Coronary artery (tissue), 2 donors: ENCODE measurements around the gene YAE1.

Source experiments
- DNase-seq: peaks from one replicate; pipeline ENCODE4 v3.0.0-alpha.2; 2017; ENCODE audit warnings: low spot score
- H3K27ac ChIP-seq, 2 donors: fragments of 200-600 bp; sonication (generic); one replicate each; pipeline ENCODE4 v1.5.1; 2016 to 2019
- H3K4me3 ChIP-seq: fragments of 200-600 bp; sonication (generic); 2 replicates; pipeline ENCODE4 v1.5.1; 2016; ENCODE audit warnings: mild to moderate bottlenecking, moderate library complexity
- CTCF ChIP-seq: fragments of 200-600 bp; sonication (generic); IDR thresholded peaks from one replicate; pipeline ENCODE4 v1.5.1; 2019; ENCODE audit warnings: antibody characterized with exemption

Gene YAE1

GRCh38 chr7:39528849-39529248 is 37.4 kb upstream of the YAE1 start:
- Histone ChIP-seq H3K27ac (no peak overlapping the region), H3K4me3 (no peak overlapping the region)
- TF ChIP-seq CTCF = no peak
- DNase-seq = no peak

GRCh38 chr7:39529582-39529981 is 36.6 kb upstream of the YAE1 start:
- Histone ChIP-seq H3K4me3 (no peak overlapping the region), H3K27ac (no peak overlapping the region)
- DNase-seq = no peak
- no peak for TF ChIP-seq CTCF

GRCh38 chr7:39530971-39531370 is 35.2 kb upstream of the YAE1 start:
- Histone ChIP-seq H3K4me3 (no peak overlapping the region), H3K27ac (no peak overlapping the region)
- TF ChIP-seq CTCF = no peak
- DNase-seq = no peak

- no peak overlapping the region for H3K4me3 ChIP-seq
- TF ChIP-seq CTCF = no peak
- no peak for DNase-seq
- no peak overlapping the region for H3K27ac ChIP-seq
Observed at GRCh38 chr7:39531818-39532217, 34.4 kb upstream of the YAE1 start.

GRCh38 chr7:39532832-39533231 is 33.4 kb upstream of the YAE1 start:
- Histone ChIP-seq H3K4me3 (no peak overlapping the region), H3K27ac (no peak overlapping the region)
- no peak for DNase-seq
- no peak for TF ChIP-seq CTCF

- no peak overlapping the region for H3K4me3 ChIP-seq
- no peak for DNase-seq
- no peak overlapping the region for H3K27ac ChIP-seq
- TF ChIP-seq CTCF = no peak
Observed at GRCh38 chr7:39534599-39534998, 31.6 kb upstream of the YAE1 start.

- TF ChIP-seq CTCF = no peak
- no peak for DNase-seq
- no peak overlapping the region for H3K4me3 ChIP-seq
- no peak overlapping the region for H3K27ac ChIP-seq
Observed at GRCh38 chr7:39535064-39535463, 31.1 kb upstream of the YAE1 start.
